ENCODE measurements around the gene DVL2.
"Not testable (repeated sequence)": the region's sequence is repeated elsewhere in the genome, so short reads cannot be mapped to it uniquely, and the experiment has no call there.

The DVL2 gene

DNA sequence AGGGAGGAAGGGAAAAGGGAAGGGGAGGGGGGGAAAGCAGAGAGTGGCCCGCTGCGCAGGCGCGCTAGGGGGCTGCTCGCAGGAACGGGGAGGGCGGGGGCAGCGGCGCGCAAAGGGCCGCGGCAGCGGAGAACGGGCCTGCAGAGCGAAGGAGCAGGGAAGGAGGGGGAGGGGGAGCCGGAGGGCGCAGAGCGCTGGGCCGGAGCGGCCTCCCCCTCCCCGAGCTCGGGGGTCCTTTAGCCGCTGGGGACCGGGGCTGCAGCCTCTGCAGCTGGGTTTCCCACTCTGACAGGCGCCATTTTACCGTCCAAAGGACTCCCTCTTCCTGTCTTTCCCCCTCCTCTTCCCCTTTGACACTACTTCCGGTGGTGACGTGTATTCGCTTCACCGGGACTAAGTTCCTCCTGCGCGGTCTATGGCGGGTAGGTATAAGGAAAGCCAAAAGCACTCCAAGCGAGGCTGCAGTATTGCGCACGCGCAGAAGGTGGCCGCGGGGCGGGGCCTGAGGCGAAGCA is 17.4 kb upstream of the DVL2 start, which contains the start of gene CTDNEP1:
Gene CTDNEP1 (minus strand): TSS at position 74 of the 515 bp plus-strand sequence. CDS start 438 bp downstream, outside the sequence.
- in situ Hi-C loops (cut with HindIII; ENCODE audit: low pct_unique_long_range_greater_than_20kb, low sequenced_read_pairs): no loop called here
- no peak for TF ChIP-seq JUND (IDR thresholded peaks at IDR 0.05; ENCODE audit: low read depth)
- peak; percentile 87 to 99 for DNase-seq (ENCODE audit: low read depth in 1 of 2, low spot score in 1 of 2)

DNA sequence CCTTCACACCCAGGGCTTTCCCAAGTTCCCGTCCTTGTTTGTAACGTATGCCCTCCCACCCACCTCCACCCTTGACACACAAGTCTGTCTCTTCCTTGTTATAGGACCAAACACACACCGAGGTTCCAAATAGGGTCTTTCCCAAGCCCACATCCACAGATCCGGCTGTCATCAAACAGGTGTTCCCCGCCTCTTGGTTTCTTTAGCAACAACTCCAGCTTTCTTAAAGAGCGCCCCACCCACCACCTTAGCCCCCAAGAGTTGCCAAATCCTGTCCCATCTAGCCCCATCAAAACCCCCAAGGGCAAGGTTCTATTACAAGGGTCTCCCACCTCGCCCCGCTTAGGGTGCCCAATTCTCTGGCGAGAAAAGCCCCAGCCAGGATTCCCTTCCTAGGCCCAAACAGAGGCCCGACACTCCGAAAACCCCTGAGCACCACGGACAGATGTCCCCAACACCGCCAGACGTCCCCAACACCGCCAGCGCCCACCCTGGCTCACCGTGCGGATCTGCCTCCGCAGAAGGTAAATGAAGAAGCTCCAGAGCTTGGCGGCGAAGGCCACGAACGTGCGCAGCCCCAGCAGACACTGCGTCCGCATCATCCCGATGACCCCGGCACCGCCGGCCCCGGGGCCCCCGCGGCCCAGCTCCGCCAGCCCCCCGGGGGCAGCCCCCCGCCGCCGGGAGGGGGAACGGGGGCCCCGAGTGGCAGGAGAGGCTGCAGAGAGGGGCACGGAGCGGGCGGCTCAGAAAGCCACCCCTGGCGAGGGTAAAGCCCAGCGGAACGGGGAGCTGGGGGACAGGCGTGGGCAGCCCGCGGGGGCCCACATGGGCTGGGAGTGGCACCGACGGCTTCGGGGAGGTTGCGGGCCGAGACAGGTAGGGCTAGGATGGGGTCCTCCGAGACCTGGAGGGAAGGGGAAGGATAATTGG is 16.6 kb upstream of the DVL2 start:
- no peak for DNase-seq (ENCODE audit: low read depth in 1 of 2, low spot score in 1 of 2)
- in situ Hi-C loops (cut with HindIII; ENCODE audit: low pct_unique_long_range_greater_than_20kb, low sequenced_read_pairs): no loop called here
- TF ChIP-seq JUND (IDR thresholded peaks at IDR 0.05; ENCODE audit: low read depth): no peak

DNA sequence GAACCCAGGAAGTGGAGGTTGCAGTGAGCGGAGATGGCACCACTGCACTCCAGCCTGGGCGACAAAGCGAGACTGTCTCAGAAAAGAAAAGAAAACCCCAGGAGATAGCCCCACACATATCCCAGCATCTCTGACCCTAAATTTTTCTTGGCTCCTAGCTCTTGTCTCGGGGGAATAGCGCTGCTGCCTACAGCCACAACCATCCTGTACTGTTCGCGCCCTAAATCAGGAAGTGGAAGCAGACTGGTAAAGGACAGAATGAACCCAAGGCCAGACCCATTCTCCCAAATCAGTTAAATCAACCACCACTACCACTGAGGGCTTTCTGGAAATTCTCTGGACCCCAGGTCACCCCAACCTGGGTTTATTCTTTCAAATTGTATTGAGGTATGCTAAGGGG is 15.5 kb upstream of the DVL2 start:
- DNase-seq (ENCODE audit: low read depth in 1 of 2, low spot score in 1 of 2): no peak
- in situ Hi-C loops (cut with HindIII; ENCODE audit: low pct_unique_long_range_greater_than_20kb, low sequenced_read_pairs): no loop called here
- no peak for TF ChIP-seq JUND (IDR thresholded peaks at IDR 0.05; ENCODE audit: low read depth)

DNA sequence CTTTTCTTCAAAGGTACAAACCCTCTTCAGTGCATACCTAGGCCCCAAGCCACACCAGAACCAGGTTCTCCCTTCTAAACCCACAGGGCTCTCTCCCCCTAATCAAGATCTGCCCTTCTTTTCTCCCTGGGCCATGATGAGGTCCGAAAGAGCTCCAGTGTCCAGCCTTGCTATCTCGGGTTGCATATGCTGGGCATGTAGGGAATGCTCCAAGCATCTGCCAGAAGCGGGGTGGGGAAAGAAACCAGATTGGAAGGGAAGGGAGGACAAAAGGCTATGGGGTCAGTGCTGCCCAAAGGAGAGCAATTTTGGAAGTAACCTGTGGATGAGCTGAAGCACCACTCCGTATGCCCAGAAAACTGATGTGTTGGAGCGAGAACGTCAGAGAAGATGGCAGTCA is 14.9 kb upstream of the DVL2 start:
- in situ Hi-C loops (cut with HindIII; ENCODE audit: low pct_unique_long_range_greater_than_20kb, low sequenced_read_pairs): no loop called here
- no peak for DNase-seq (ENCODE audit: low read depth in 1 of 2, low spot score in 1 of 2)
- TF ChIP-seq JUND (IDR thresholded peaks at IDR 0.05; ENCODE audit: low read depth): no peak

DNA sequence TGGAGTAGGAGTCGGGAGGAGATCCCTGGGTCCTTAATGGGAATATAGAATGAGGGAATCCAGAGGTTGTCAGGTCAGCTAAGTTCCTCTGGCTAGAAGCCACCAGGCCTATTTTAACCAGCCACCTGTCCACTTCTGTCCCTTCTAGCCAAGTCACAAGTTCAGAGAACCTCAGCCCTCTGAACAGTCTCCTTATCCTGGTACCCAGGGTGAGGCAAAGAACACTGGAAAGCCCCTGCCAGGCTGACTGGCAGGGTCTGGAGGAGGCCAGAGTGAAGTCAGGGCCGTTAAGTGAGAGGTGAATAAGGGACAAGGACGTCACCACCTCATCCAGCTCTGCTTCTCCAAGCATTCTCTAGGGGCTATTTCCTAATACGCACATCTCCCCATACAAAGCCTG is 14.5 kb upstream of the DVL2 start:
- no peak for TF ChIP-seq JUND (IDR thresholded peaks at IDR 0.05; ENCODE audit: low read depth)
- in situ Hi-C loops (cut with HindIII; ENCODE audit: low pct_unique_long_range_greater_than_20kb, low sequenced_read_pairs): no loop called here
- DNase-seq (ENCODE audit: low read depth in 1 of 2, low spot score in 1 of 2): no peak

DNA sequence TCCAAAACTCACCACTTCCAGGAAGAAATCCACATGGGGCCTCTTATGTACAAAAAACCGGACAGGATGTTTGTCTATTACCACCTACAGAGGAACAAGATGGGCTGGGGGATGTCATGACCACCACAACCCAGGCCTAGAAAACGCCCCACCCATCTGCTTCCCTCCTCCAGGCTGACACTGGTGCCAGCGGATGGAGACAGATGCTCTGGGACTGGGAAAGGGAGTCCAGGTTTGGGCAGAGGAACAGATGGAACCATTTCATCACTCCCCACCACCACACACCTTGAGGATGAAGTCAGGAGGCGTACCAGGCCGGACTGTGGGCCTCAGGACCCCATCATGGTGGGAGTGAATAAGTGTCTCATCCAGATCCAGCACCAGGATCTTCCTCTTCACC is 12.5 kb upstream of the DVL2 start:
- no peak for DNase-seq (ENCODE audit: low read depth in 1 of 2, low spot score in 1 of 2)
- no peak for TF ChIP-seq JUND (IDR thresholded peaks at IDR 0.05; ENCODE audit: low read depth)
- in situ Hi-C loops (cut with HindIII; ENCODE audit: low pct_unique_long_range_greater_than_20kb, low sequenced_read_pairs): no loop called here

DNA sequence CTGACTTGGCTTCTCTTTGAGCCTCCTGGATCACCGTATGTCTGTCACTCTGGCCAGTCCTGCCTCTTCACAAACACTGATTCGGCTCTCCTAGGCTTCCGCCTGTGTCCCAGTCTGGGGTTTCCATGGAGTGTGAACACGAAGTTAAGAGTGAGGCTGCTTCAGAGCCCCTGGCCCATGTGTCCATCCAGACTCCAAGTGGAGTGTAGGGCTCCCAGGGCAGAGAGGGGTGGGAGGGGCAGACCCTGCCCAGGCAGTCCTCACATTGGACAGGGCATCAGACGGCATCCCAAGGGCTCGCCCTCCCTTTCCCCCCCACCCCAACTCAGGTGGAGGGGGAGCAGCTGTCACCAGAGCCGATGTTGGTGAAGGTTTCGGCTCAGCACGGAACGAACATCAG is 9.5 kb upstream of the DVL2 start:
- in situ Hi-C loops (cut with HindIII; ENCODE audit: low pct_unique_long_range_greater_than_20kb, low sequenced_read_pairs); DNase-seq (ENCODE audit: low read depth in 1 of 2, low spot score in 1 of 2): not testable (repeated sequence)

DNA sequence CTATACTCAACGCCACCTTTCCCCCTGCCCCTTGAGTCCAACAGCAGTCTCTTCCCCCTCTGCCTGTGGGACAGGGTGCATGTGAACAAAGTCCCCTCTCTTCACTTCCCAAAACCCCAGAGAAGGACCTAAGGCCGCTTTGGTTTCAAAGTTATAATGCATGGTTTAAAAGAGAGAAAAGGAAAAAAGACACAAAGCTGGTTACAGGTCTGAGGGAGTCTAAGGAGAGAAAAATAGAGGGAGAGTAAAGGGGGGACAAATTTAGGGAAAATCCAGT is 9.1 kb upstream of the DVL2 start:
- no peak for DNase-seq (ENCODE audit: low read depth in 1 of 2, low spot score in 1 of 2)
- TF ChIP-seq JUND (IDR thresholded peaks at IDR 0.05; ENCODE audit: low read depth): no peak
- in situ Hi-C loops (cut with HindIII; ENCODE audit: low pct_unique_long_range_greater_than_20kb, low sequenced_read_pairs): no loop called here

DNA sequence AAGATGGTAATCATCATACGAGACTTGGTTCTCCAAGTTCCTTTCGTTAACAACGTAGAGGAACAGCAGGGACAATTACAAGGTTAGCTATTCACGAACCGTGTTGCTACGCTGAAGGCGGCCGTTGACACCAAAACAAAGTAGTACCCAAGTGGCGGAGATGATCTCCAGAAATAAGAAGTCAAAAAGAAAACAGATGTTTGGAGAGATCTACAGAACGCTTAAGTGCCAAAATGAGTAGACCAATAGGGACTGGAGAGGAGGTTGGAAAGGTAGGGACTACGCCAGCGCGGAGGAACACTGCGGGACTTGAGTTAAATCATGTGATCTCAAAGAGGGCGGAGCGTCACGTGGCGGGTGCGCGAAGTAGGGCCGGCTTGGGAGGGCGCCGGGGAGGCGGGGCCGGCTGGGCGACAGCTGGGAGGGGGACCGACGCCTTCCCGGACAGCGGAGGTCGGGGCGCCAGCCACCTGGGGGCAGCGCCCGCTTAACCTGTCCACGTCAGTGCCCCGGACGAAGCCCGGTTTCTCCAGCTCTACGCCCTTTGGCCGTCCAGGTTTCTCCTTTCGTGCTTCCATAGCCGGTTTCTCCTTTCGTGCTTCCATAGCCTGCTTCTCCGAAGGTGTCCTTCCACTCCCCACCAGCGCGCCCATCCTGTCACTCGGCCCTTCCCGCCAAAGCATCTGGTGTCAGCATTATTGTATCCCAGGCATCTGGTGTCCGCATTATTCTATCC is 8.6 kb upstream of the DVL2 start:
- in situ Hi-C loops (cut with HindIII; ENCODE audit: low pct_unique_long_range_greater_than_20kb, low sequenced_read_pairs): no loop called here
- DNase-seq (ENCODE audit: low read depth in 1 of 2, low spot score in 1 of 2): peak in 1 of 2 experiments; percentile 96
- TF ChIP-seq JUND (IDR thresholded peaks at IDR 0.05; ENCODE audit: low read depth): no peak

DNA sequence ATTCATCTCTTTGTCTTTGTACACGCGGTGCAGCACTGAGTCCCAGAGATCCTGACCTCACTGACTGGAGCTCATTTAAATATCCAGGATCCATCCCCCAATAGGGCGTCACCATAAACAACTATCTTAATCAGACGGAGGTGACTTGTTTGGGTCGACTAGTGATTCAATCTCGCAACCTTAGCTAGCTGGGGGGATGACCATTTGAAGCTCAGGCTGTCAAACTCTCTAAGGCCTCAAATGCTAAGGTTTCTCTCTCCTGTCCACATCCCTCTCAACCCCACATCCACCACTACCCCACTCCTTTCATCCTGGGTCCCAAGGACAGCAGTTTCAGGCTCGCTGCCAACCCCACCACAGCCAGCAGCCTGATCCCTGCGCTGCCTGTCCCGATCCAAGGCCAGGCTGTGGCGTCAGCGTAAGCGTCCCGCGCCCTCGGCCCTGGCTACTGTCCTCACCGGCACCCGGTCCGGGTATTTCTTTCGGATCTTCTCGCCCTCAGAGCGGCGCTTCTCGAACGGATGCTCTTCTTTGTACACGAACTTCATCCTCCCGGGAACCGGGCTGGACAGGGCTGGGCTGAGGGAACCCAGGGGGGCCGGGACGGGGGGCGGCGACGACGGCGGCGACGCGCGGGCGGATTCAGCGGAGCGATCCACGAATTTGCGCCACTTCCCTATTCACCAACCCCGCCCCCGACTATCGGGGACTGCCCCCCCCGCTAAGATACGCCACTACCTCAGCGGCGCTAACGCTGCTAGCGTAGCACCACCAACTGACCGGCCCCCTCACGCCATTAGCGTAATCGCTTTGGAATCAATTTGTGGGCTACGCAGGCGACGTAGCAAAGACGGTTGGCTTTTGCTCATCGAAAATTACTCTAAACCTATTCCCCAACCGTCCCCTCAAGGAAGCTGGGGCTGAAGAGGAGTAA is 7.7 kb upstream of the DVL2 start, which contains the start of gene GABARAP:
Gene GABARAP (minus strand): TSS at position 667 of the 934 bp plus-strand sequence. CDS start 119 bp downstream, at position 548.
- peak in 1 of 2 experiments; percentile 90 for DNase-seq (ENCODE audit: low read depth in 1 of 2, low spot score in 1 of 2)
- in situ Hi-C loops (cut with HindIII; ENCODE audit: low pct_unique_long_range_greater_than_20kb, low sequenced_read_pairs): no loop called here
- TF ChIP-seq JUND (IDR thresholded peaks at IDR 0.05; ENCODE audit: low read depth): no peak

DNA sequence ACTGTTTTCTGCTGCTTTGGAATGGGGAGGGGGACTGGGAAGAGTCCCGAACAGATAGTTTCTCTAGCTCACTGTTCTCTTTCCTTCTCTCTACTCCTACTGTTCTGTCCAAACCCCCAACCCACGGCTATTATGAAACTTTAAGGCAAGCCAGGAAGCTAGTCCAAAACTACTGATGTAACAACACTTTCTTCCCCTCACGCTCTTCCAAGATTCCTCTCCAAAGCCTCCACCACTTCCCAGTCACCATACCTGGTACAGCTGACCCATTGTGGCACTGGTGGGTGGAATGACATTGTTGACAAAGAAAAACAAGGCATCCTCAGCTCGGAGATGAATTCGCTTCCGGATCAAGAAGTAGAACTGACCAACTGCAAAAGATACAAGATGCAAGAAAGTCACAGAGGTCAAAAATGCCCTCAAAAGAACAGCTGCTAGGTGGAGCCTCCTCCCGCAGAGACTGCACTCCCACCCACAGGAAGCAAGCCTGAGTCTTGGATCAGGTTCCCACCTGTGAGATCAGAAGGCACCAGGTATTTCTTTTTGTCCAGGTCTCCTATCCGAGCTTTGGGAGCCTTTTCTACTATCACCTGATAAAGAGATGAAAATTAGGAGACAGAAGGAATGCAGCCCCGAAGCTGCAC is 6.9 kb upstream of the DVL2 start:
- DNase-seq (ENCODE audit: low read depth in 1 of 2, low spot score in 1 of 2): no peak
- TF ChIP-seq JUND (IDR thresholded peaks at IDR 0.05; ENCODE audit: low read depth): no peak
- in situ Hi-C loops (cut with HindIII; ENCODE audit: low pct_unique_long_range_greater_than_20kb, low sequenced_read_pairs): no loop called here

DNA sequence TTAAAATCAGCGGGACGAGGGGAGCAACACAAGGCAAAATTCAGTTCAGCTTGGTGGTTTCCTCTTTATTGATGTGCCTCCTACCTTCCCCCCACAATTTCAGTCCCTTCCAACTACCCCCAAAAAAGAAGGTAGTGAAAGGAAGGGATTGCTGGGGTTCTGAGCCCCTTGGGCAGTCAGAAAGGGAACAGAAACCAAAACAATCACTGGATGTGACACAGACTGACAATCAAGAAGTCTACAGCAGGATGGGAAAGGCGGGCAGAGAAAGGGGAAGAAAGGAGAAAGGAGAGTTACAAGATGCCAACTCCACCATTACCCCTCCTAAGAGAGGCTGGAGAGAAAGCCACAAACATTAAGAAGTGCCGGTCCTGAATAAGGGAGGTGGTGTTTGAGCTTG is 6.1 kb upstream of the DVL2 start:
- no peak for TF ChIP-seq JUND (IDR thresholded peaks at IDR 0.05; ENCODE audit: low read depth)
- DNase-seq (ENCODE audit: low read depth in 1 of 2, low spot score in 1 of 2): no peak
- in situ Hi-C loops (cut with HindIII; ENCODE audit: low pct_unique_long_range_greater_than_20kb, low sequenced_read_pairs): no loop called here

Measured in T47D (cell line).